ENCODE results near the gene SBK2. TPM values are rescaled to one million over a fixed set of nuclear protein-coding genes. Genes with fewer than 3 reads are reported as not detected.
A peak's percentile ranks its signal among the peaks of the same experiment; 100 is the strongest.
"Not testable (repeated sequence)": the region's sequence is repeated elsewhere in the genome, so short reads cannot be mapped to it uniquely, and the experiment has no call there.

The SBK2 gene
- total RNA-seq = not detected

- Mint-ChIP-seq H3K9me3 (no peaks in the 10 kb centered on the region), H3K4me1 (no peaks in the 10 kb centered on the region), H3K27me3 (peaks cover 7% of the 10 kb centered on the region), H3K36me3 (no peaks in the 10 kb centered on the region), H3K27ac (no peak within 1 kb of the TSS), H3K4me3 (no peak within 1 kb of the TSS)
- DNase-seq = no peak
These were observed at the start of gene SBK2 for GRCh38 chr19:55536951-55537740. SBK2 (minus strand) TSS chr19:55537133; CDS start chr19:55536294, 839 bp downstream.

GRCh38 chr19:55585658-55586339 lies 48.9 kb upstream of the SBK2 start:
- DNase-seq = peak; percentile 44
- H3K4me3 Mint-ChIP-seq = peak overlapping the region; percentile 55

DNA sequence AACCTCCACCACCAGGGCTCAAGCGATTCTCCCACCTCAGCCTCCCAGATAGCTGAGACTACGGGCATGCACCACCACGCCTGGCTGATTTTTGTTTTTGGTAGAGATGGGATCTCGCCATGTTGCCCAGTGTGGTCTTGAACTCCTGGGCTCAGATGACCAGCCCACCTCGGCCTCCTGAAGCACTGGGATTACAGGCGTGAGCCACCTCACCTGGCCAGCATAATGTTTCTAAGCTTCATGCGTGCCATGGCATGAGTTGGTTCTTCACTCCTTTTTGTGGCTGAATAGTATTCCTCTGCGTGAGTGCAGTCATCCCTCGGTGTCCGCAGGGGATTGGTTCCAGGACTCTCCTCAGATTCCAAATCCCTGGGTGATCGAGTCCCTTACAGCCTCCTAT lies 47.9 kb upstream of the SBK2 start:
- Mint-ChIP-seq H3K36me3 (peaks cover 2% of the 10 kb centered on the region), H3K27ac (no peak overlapping the region), H3K27me3 (no peaks in the 10 kb centered on the region), H3K4me1 (peaks cover 28% of the 10 kb centered on the region), H3K4me3 (no peak overlapping the region), H3K9me3 (no peaks in the 10 kb centered on the region)
- no peak for DNase-seq

More at GRCh38 chr19:55585658-55586339, 48.9 kb upstream of the SBK2 start:
- no peaks in the 10 kb centered on the region for H3K27me3 Mint-ChIP-seq
- H3K27ac Mint-ChIP-seq = no peak overlapping the region
- no peaks in the 10 kb centered on the region for H3K36me3 Mint-ChIP-seq
- H3K9me3 Mint-ChIP-seq = no peaks in the 10 kb centered on the region
- H3K4me1 Mint-ChIP-seq = peaks cover 26% of the 10 kb centered on the region

- not testable (repeated sequence) for H3K36me3 Mint-ChIP-seq, H3K27ac Mint-ChIP-seq, DNase-seq, H3K27me3 Mint-ChIP-seq, H3K9me3 Mint-ChIP-seq, H3K4me3 Mint-ChIP-seq
- peaks cover 32% of the 10 kb centered on the region for H3K4me1 Mint-ChIP-seq
These were observed 47.0 kb upstream of the SBK2 start for GRCh38 chr19:55583897-55584296.

GRCh38 chr19:55582284-55582683 lies 45.4 kb upstream of the SBK2 start:
- Mint-ChIP-seq H3K4me1 (peaks cover 30% of the 10 kb centered on the region), H3K36me3 (peaks cover 11% of the 10 kb centered on the region)
- H3K4me3 Mint-ChIP-seq, H3K27ac Mint-ChIP-seq, DNase-seq, H3K27me3 Mint-ChIP-seq, H3K9me3 Mint-ChIP-seq: not testable (repeated sequence)

- H3K4me3 Mint-ChIP-seq = peak overlapping the region; percentile 84
- H3K9me3 Mint-ChIP-seq = no peaks in the 10 kb centered on the region
- H3K27ac Mint-ChIP-seq = no peak overlapping the region
- H3K36me3 Mint-ChIP-seq = peaks cover 16% of the 10 kb centered on the region
- H3K4me1 Mint-ChIP-seq = peaks cover 26% of the 10 kb centered on the region
- H3K27me3 Mint-ChIP-seq = no peaks in the 10 kb centered on the region
- DNase-seq = no peak
These were observed 44.9 kb upstream of the SBK2 start for GRCh38 chr19:55581823-55582223.

DNA sequence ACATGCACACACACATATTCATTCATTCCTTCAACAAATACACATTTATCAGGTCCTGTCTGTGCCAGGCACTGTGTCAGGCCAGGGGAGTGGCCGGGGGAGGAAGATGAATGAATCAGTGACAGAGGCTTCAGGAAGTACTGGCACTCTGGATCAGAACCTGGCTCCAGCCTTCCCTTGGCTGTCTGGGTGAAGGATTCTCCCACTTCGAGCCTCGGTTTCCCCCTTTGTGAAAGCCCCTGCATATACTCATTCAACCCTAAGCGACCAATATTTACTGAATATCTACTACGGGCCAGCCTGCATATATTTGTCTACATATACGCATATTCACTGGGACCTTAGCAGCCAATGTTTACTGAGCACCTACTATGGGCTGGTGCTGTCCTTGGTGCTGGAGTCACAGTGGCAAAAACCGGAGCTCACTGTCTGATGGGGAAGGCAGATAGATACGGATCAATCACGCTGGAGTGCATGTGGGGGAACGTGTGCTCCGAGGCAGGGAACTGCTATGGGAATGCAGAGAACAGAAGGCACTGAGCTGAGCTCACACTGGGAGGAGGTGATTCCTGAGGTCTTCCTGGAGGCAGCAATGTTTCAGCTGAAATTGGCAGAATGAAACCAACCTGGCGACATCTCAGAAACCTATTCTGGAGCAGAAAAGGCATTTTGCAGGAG lies 44.4 kb upstream of the SBK2 start:
- peaks cover 26% of the 10 kb centered on the region for H3K4me1 Mint-ChIP-seq
- H3K36me3 Mint-ChIP-seq = peaks cover 18% of the 10 kb centered on the region
- no peak for DNase-seq
- peak overlapping the region; percentile 68 for H3K27ac Mint-ChIP-seq
- no peaks in the 10 kb centered on the region for H3K27me3 Mint-ChIP-seq
- no peaks in the 10 kb centered on the region for H3K9me3 Mint-ChIP-seq
- peak overlapping the region; percentile 84 for H3K4me3 Mint-ChIP-seq

DNA sequence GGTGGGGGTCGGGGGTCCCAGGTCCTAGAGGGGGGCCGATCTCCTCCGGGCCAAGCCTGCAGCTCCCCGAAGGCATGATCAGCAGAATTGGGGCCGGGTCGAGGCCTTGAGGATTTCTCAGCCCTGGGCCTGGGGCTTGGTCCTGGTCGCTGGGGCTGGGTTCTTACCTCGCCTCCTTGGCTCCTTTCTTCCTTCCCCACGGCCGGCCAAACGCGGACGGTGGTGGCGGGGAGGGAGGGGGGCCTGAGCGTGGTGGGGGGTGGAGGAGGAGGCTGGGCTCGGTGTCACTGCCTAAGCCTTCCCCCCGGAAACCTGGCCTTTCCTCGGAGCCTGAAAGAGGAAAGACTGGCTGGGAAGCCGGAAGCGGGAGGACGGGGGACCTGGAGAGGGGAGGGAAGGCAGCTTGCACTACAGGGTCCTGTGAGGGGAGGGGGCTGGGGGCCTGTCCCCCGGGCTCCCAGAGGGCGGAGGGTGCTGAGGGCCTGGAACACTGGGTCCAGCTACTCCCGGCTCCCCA lies 43.8 kb upstream of the SBK2 start, which contains the start of gene ZNF579:
Gene ZNF579, minus strand, starts transcription at position 221 of the 517 bp plus-strand sequence. CDS start 1,209 bp downstream, outside the sequence.
- Mint-ChIP-seq H3K4me3 (peak within 1 kb of the TSS; percentile 84), H3K9me3 (no peaks in the 10 kb centered on the region), H3K36me3 (peaks cover 20% of the 10 kb centered on the region), H3K27ac (peak within 1 kb of the TSS; percentile 72), H3K27me3 (no peaks in the 10 kb centered on the region), H3K4me1 (peaks cover 21% of the 10 kb centered on the region)
- peak; percentile 83 for DNase-seq

- H3K9me3 Mint-ChIP-seq = no peaks in the 10 kb centered on the region
- H3K4me1 Mint-ChIP-seq = peaks cover 16% of the 10 kb centered on the region
- no peaks in the 10 kb centered on the region for H3K27me3 Mint-ChIP-seq
- peak overlapping the region; percentile 84 for H3K4me3 Mint-ChIP-seq
- H3K36me3 Mint-ChIP-seq = peaks cover 20% of the 10 kb centered on the region
- H3K27ac Mint-ChIP-seq = peak overlapping the region; percentile 72
- DNase-seq = no peak
These were observed 43.1 kb upstream of the SBK2 start for GRCh38 chr19:55579766-55580621.

- peak overlapping the region; percentile 84 for H3K4me3 Mint-ChIP-seq
- H3K4me1 Mint-ChIP-seq = peaks cover 16% of the 10 kb centered on the region
- no peaks in the 10 kb centered on the region for H3K9me3 Mint-ChIP-seq
- H3K27ac Mint-ChIP-seq = no peak overlapping the region
- H3K27me3 Mint-ChIP-seq = no peaks in the 10 kb centered on the region
- DNase-seq = no peak
- peaks cover 20% of the 10 kb centered on the region for H3K36me3 Mint-ChIP-seq
These were observed 42.1 kb upstream of the SBK2 start for GRCh38 chr19:55578761-55579747.

DNA sequence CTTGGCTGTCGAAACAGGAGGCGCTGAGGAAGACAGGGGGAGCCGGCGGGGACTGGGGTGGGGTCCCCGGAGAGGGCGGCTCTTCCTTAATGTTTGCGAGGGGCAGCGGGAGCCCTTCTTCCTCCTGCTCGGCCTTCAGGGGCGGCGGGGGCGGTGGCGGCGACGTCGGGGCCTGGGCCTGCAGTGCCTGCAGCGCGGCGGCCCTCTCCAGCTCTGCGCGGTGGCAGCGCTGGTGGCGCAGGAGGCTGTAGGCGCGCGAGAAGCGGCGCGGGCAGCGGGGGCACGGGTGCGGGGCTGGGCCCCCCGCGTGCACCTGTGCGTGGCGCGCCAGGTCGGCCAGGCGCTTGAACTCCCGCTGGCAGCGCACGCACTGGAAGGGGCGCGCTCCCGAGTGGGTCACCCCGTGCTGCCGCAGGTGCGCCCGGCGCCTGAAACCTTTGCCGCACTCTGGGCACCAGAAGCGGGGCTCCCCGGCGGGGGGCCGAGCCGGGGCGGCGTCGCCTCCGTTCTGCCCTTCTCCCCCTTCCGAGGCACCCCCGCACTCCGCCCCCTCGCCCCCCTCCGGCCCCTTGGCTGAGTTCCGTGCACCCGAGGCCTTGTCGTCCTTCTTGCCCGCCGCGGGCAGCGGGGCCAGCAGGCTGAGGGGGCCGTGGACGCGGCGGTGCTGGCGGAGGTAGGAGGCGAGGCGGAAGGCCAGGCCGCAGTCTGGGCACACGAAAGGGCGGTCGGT lies 41.3 kb upstream of the SBK2 start:
- Mint-ChIP-seq H3K36me3 (peaks cover 20% of the 10 kb centered on the region), H3K4me3 (no peak overlapping the region), H3K9me3 (no peaks in the 10 kb centered on the region), H3K27me3 (no peaks in the 10 kb centered on the region), H3K27ac (no peak overlapping the region), H3K4me1 (peaks cover 16% of the 10 kb centered on the region)
- no peak for DNase-seq

DNA sequence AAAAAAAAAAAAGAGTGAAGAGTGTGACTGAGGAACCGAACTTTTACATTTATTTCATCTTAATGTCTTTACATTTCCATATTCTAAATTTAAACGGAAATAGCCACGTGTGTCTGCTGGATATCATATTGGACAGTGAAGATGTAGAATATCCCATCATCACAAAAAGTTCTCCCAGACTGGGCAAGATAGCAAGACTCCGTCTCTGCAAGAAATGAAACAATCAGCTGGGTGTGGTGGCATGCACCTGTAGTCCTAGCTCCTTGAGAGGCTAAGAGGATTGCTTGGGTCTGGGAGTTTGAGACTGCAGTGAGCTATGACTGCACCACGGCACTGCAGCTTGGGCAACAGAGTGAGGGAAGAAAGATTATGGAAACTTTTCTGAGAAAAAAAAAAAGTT lies 39.8 kb upstream of the SBK2 start:
- no peak for DNase-seq
- Mint-ChIP-seq H3K4me1 (peaks cover 13% of the 10 kb centered on the region), H3K9me3 (no peaks in the 10 kb centered on the region), H3K4me3 (no peak overlapping the region), H3K27ac (no peak overlapping the region), H3K36me3 (peaks cover 20% of the 10 kb centered on the region), H3K27me3 (no peaks in the 10 kb centered on the region)

DNA sequence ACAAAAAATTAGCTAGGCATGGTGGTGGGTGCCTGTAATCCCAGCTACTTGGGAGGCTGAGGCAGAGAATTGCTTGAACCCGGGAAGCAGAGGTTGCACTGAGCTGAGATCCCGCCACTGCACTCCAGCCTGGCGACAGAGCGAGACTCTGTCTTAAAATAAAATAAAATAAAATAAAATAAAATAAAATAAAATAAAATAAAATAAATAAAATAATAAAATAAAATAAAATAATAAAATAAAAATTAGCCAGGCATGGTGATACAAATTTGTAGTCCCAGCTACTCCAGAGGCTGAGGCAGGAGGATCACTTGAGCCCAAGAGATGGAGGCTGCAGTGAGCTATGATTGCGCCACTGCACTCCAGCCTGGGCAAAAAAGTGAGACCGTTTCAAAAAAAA lies 37.0 kb upstream of the SBK2 start:
- H3K9me3 Mint-ChIP-seq, H3K4me3 Mint-ChIP-seq, DNase-seq, H3K27me3 Mint-ChIP-seq, H3K27ac Mint-ChIP-seq, H3K4me1 Mint-ChIP-seq: not testable (repeated sequence)
- peaks cover 13% of the 10 kb centered on the region for H3K36me3 Mint-ChIP-seq
